Activated naive CD4-positive, alpha-beta T cell treated with anti-CD3 and anti-CD28 coated beads, Interleukin-2, amount 10 ng/mL, durations not matched to agents 7 days and 5 days (primary cell): ENCODE data around the gene CEP164.

Experiments used
- CTCF ChIA-PET: fragments of 350-600 bp; sonication (Branson Sonifier 250); formaldehyde crosslinking; loops from one replicate; lab custom pipeline; 2021; ENCODE audit warnings: antibody characterized with exemption; lab: Charles Lee
- DNase-seq: peaks from one replicate; pipeline ENCODE4 v3.0.0-alpha.2; 2020
- H3K27ac Mint-ChIP-seq: one replicate; pipeline ENCODE4 v1.8.0; 2021; ENCODE audit warnings: mild to moderate bottlenecking, moderate library complexity, mixed read lengths
- H3K27me3 Mint-ChIP-seq: one replicate; pipeline ENCODE4 v1.8.0; 2021; ENCODE audit warnings: mild to moderate bottlenecking, mixed read lengths
- H3K36me3 Mint-ChIP-seq: one replicate; pipeline ENCODE4 v1.8.0; 2021; ENCODE audit warnings: mixed read lengths
- H3K4me1 Mint-ChIP-seq: one replicate; pipeline ENCODE4 v1.8.0; 2021; ENCODE audit warnings: mixed read lengths
- H3K4me3 Mint-ChIP-seq: one replicate; pipeline ENCODE4 v1.8.0; 2021; ENCODE audit warnings: mild to moderate bottlenecking, moderate library complexity, mixed read lengths
- H3K9me3 Mint-ChIP-seq: one replicate; pipeline ENCODE4 v1.8.0; 2021; ENCODE audit warnings: mixed read lengths

CEP164 gene

DNA sequence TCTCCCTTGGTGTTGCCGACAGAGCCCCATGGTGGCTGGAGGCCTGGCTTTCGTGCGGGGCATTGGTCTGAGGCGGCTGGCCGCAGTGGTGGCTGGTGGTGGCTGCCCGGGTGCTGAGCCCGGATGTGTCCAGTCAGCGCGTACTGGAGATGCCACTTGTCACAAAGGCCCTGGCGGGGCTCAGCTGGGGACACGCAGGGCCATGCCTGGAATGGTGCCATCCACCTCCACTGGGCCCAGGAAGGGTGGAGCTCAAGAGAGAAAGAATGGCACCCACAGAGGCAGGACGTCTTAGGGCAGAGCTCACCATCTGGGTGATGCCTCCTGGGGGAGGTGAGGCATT, 92.5 kb downstream of the CEP164 start:
- Mint-ChIP-seq H3K4me1 (no peaks in the 10 kb centered on the region), H3K36me3 (no peaks in the 10 kb centered on the region), H3K9me3 (no peaks in the 10 kb centered on the region), H3K27ac (no peak overlapping the region), H3K27me3 (peaks cover 13% of the 10 kb centered on the region), H3K4me3 (no peak overlapping the region)
- CTCF ChIA-PET, result no interaction called here
- DNase-seq, result no peak

GRCh38 chr11:117420598-117420997, 92.9 kb downstream of the CEP164 start:
- CTCF ChIA-PET, result no interaction called here
- Mint-ChIP-seq H3K4me3 (no peak overlapping the region), H3K36me3 (no peaks in the 10 kb centered on the region), H3K27me3 (peaks cover 12% of the 10 kb centered on the region), H3K4me1 (no peaks in the 10 kb centered on the region), H3K9me3 (no peaks in the 10 kb centered on the region), H3K27ac (no peak overlapping the region)
- DNase-seq, result peak; percentile 4

GRCh38 chr11:117421041-117421440, 93.4 kb downstream of the CEP164 start:
- CTCF ChIA-PET, result no interaction called here
- no peak for DNase-seq
- H3K36me3 Mint-ChIP-seq, result no peaks in the 10 kb centered on the region
- no peak overlapping the region for H3K4me3 Mint-ChIP-seq
- peaks cover 9% of the 10 kb centered on the region for H3K27me3 Mint-ChIP-seq
- H3K4me1 Mint-ChIP-seq, result no peaks in the 10 kb centered on the region
- H3K9me3 Mint-ChIP-seq, result no peaks in the 10 kb centered on the region
- H3K27ac Mint-ChIP-seq, result no peak overlapping the region

GRCh38 chr11:117421476-117421875, 93.8 kb downstream of the CEP164 start:
- no peak for DNase-seq
- Mint-ChIP-seq H3K4me1 (no peaks in the 10 kb centered on the region), H3K9me3 (no peaks in the 10 kb centered on the region), H3K27ac (no peak overlapping the region), H3K4me3 (no peak overlapping the region), H3K36me3 (no peaks in the 10 kb centered on the region), H3K27me3 (peaks cover 12% of the 10 kb centered on the region)
- CTCF ChIA-PET, result no interaction called here

DNA sequence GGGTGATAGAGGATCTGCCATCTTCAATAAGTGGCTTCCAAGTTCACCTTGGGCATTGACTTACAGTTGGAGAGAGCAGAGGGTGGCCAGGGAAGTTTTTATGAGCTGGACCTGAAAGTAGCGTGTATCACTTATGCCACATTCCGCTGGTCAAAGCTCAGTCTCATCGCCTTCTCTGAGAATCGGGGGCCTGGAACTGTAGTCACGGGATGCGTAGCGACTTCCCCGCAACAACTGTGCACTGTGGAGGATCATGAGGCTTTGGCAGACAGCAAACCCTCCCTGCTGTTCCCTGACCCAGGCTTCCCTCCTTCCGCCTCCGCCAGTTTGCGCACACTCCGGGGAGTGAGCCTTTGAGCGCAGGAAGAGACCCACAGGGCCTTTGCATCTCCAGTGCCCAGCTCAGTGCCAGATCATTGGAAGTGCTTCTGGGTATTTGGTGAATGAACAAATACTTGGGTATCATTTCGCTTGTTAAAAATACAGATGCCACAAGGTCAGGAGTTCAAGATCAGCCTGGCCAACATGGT, 95.5 kb downstream of the CEP164 start:
- Mint-ChIP-seq H3K27me3 (peaks cover 18% of the 10 kb centered on the region), H3K9me3 (no peaks in the 10 kb centered on the region), H3K36me3 (no peaks in the 10 kb centered on the region), H3K4me1 (no peaks in the 10 kb centered on the region), H3K4me3 (no peak overlapping the region), H3K27ac (no peak overlapping the region)
- CTCF ChIA-PET, result interaction anchor here (1.4 kb wide), 1 partner anchor 386 kb away, joined by 3 read pairs; no protein-coding TSS in a partner anchor
- no peak for DNase-seq

- Mint-ChIP-seq H3K4me3 (no peak overlapping the region), H3K27ac (no peak overlapping the region), H3K9me3 (no peaks in the 10 kb centered on the region), H3K4me1 (no peaks in the 10 kb centered on the region), H3K36me3 (no peaks in the 10 kb centered on the region), H3K27me3 (peaks cover 18% of the 10 kb centered on the region)
- peak; percentile 8 for DNase-seq
- CTCF ChIA-PET, result interaction anchor here (0.6 to 5.5 kb wide), 13 partner anchors 10 to 722 kb away, joined by 3 to 50 read pairs (median 4); no protein-coding TSS in a partner anchor
Measured at GRCh38 chr11:117424781-117425180, 97.1 kb downstream of the CEP164 start.

GRCh38 chr11:117425679-117426296, 98.1 kb downstream of the CEP164 start:
- H3K36me3 Mint-ChIP-seq, result no peaks in the 10 kb centered on the region
- CTCF ChIA-PET, result interaction anchor here (0.5 to 5.5 kb wide), 45 partner anchors 9 to 704 kb away, joined by 3 to 50 read pairs (median 4); partner anchors contain the start of gene IL10RA

GRCh38 chr11:117426297-117426685, 98.6 kb downstream of the CEP164 start:
- H3K4me1 Mint-ChIP-seq, result no peaks in the 10 kb centered on the region
- H3K27me3 Mint-ChIP-seq, result peaks cover 18% of the 10 kb centered on the region
- H3K4me3 Mint-ChIP-seq, result no peak overlapping the region
- H3K27ac Mint-ChIP-seq, result no peak overlapping the region
- no peaks in the 10 kb centered on the region for H3K36me3 Mint-ChIP-seq
- H3K9me3 Mint-ChIP-seq, result no peaks in the 10 kb centered on the region
- DNase-seq, result peak; percentile 75
- CTCF ChIA-PET, result interaction anchor here (0.5 to 5.5 kb wide), 47 partner anchors 10 to 745 kb away, joined by 3 to 50 read pairs (median 4); partner anchors contain the start of genes DSCAML1 and IL10RA

More at GRCh38 chr11:117425679-117426296, 98.1 kb downstream of the CEP164 start:
- peaks cover 18% of the 10 kb centered on the region for H3K27me3 Mint-ChIP-seq
- no peak for DNase-seq
- H3K4me3 Mint-ChIP-seq, result no peak overlapping the region
- H3K9me3 Mint-ChIP-seq, result no peaks in the 10 kb centered on the region
- H3K4me1 Mint-ChIP-seq, result no peaks in the 10 kb centered on the region
- no peak overlapping the region for H3K27ac Mint-ChIP-seq

DNA sequence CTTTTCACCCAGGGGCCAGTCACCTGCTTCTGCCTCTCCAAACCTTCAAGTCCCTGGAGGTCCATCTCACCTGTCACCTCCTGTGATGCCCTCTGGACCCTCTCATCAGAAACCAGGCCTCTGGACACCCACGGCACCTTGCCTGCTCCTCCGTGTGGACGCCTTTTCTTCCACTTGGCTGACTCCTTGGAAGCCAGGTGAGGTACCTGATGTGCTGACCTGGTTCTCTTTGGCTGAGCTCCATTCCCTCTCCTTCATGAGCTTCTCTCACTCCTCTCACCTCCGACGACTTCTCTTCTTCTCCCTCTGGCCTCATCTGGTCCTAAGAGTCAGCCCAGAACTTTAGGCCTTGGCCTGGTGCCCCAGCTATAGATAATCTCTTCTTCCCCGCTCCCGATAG, 99.3 kb downstream of the CEP164 start:
- DNase-seq, result no peak
- no peaks in the 10 kb centered on the region for H3K4me1 Mint-ChIP-seq
- CTCF ChIA-PET, result interaction anchor here (0.7 to 5.5 kb wide), 26 partner anchors 10 to 744 kb away, joined by 3 to 50 read pairs (median 4); partner anchors contain the start of gene DSCAML1
- no peaks in the 10 kb centered on the region for H3K9me3 Mint-ChIP-seq
- H3K4me3 Mint-ChIP-seq, result no peak overlapping the region
- peaks cover 22% of the 10 kb centered on the region for H3K27me3 Mint-ChIP-seq
- H3K27ac Mint-ChIP-seq, result no peak overlapping the region
- no peaks in the 10 kb centered on the region for H3K36me3 Mint-ChIP-seq

DNA sequence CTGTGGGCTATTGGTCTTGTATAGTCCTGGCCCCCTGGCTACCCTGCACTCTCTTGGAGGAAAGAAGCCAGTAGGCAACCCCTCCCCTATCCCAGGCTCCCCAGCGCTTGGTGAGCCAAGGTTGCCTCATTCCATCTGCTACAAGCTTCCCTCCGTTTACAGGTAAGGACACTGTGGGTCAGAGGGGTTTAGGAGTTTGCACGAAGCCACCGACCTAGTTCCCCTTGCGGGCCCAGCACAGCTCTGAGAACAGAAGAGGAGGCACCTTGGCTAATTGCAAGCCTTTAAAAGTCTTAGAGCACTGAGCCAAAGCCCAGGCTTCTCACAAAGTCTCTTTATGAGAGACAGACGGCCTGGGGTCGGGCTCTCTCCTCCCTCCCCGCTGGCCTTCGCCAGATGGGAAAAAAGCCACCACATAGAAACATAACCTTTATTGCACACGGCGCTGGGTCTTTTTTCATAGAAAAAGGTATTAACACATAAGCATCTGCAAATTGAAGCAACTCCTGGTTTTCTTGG, 99.8 kb downstream of the CEP164 start:
- H3K4me1 Mint-ChIP-seq, result no peaks in the 10 kb centered on the region
- CTCF ChIA-PET, result interaction anchor here (0.7 to 5.5 kb wide), 15 partner anchors 15 to 744 kb away, joined by 3 to 50 read pairs (median 6); partner anchors contain the start of gene DSCAML1
- DNase-seq, result no peak
- H3K27me3 Mint-ChIP-seq, result peaks cover 22% of the 10 kb centered on the region
- no peaks in the 10 kb centered on the region for H3K36me3 Mint-ChIP-seq
- no peak overlapping the region for H3K27ac Mint-ChIP-seq
- H3K9me3 Mint-ChIP-seq, result no peaks in the 10 kb centered on the region
- no peak overlapping the region for H3K4me3 Mint-ChIP-seq

DNA sequence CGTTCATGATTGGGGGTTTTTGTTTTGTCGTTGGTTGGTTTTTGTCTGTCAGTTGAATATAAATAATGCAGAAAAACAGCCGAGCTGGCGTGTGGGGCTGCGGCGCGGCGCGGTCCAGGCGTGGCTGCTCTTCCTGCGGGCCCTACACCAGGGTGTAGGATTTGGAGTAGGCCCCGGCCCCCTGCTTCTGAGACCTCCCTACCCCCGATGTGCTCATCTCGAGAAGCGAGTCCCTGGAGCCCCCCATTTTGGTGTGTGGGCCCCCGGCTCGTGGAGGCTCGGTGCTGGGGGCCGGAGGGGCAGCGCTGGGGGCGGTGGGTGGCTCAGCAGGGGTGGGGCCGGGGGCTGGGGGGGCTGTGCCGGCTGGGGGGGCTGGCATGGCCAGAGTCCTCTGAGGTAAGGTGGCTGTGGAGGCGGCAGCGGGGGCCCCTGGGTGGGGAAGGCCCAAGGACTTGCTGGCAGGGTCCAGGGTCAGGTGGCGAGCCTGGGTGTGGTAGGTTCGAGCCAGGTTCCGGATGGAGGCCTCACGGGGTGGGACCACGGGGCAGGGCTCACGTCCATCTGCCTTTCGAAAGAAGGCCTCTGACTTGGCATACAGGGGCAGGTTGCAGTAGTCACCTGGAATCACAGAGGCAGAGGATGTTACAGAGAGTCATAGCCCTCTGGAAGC, 100.7 kb downstream of the CEP164 start:
- CTCF ChIA-PET, result interaction anchor here (3.2 to 5.5 kb wide), 2 partner anchors 16 to 191 kb away, joined by 13 to 50 read pairs; no protein-coding TSS in a partner anchor
- Mint-ChIP-seq H3K27me3 (peaks cover 18% of the 10 kb centered on the region), H3K36me3 (no peaks in the 10 kb centered on the region), H3K4me3 (no peak overlapping the region), H3K27ac (no peak overlapping the region), H3K9me3 (no peaks in the 10 kb centered on the region), H3K4me1 (no peaks in the 10 kb centered on the region)
- DNase-seq, result no peak

DNA sequence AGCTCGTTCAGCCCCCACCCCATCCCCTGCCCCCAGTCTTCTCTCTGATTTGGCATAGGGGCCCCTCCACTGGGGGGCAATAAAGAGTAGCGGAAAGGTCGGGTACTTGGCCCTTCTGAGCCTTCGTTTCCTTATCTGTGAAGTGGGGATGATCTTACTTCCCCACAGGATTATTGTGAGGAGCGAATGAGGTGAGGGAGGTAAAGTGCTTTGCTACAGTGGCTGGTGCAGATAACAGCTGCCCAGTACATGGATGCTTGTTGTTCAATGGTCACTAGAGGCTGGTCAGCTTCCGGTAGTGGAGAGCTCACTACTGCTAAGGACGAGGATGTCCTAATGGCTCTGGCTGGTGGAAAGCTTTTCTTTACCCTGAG, 101.2 kb downstream of the CEP164 start:
- Mint-ChIP-seq H3K36me3 (no peaks in the 10 kb centered on the region), H3K27me3 (peaks cover 18% of the 10 kb centered on the region), H3K27ac (no peak overlapping the region), H3K4me3 (no peak overlapping the region), H3K9me3 (no peaks in the 10 kb centered on the region), H3K4me1 (no peaks in the 10 kb centered on the region)
- DNase-seq, result no peak
- CTCF ChIA-PET, result interaction anchor here (5.5 kb wide), 1 partner anchor 191 kb away, joined by 50 read pairs; no protein-coding TSS in a partner anchor

GRCh38 chr11:117430293-117430955, 102.8 kb downstream of the CEP164 start:
- DNase-seq, result peak; percentile 3
- Mint-ChIP-seq H3K27me3 (peaks cover 20% of the 10 kb centered on the region), H3K27ac (no peak overlapping the region), H3K4me3 (no peak overlapping the region), H3K4me1 (no peaks in the 10 kb centered on the region), H3K9me3 (no peaks in the 10 kb centered on the region), H3K36me3 (no peaks in the 10 kb centered on the region)
- CTCF ChIA-PET, result no interaction called here

DNA sequence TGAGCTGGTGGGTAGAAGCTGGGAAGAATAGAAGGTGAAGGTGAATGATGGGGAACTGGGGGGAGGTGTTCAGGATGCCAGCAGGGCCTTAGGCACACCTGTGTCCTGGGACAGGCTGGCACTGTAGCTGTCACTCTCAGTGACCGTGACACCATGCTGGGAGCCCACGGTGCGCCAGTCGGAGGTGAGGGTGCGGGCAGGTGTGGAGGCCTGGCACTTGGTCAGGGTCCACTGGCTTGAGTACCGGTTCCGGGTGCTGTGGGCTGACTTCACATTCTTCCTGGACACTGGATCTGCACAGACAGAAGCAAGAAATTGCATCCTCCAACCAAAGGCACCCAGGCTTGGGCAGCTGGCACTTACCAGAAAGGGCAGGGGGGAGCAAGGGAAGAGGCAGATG, 103.8 kb downstream of the CEP164 start:
- H3K27me3 Mint-ChIP-seq, result peaks cover 26% of the 10 kb centered on the region
- no peaks in the 10 kb centered on the region for H3K4me1 Mint-ChIP-seq
- CTCF ChIA-PET, result no interaction called here
- H3K9me3 Mint-ChIP-seq, result no peaks in the 10 kb centered on the region
- no peaks in the 10 kb centered on the region for H3K36me3 Mint-ChIP-seq
- H3K4me3 Mint-ChIP-seq, result no peak overlapping the region
- DNase-seq, result peak; percentile 15
- no peak overlapping the region for H3K27ac Mint-ChIP-seq
